A673 (cell line): ENCODE data around the gene AHCYL2.

Experiments
- EZH2 ChIP-seq: fragments of 200-600 bp; sonication (generic); IDR thresholded peaks from 2 replicates; pipeline ENCODE4 v1.6.1; 2017; ENCODE audit warnings: borderline replicate concordance, low read depth, mild to moderate bottlenecking, mixed read lengths, antibody characterized with exemption, low read length; ENCODE audit not compliant: poor library complexity, severe bottlenecking
- TF ChIP-seq, protein P1 (sequence below): fragments of 300-800, 200-600 bp; sonication (generic); conservative IDR thresholded peaks from 2 replicates; pipeline ENCODE4 v1.5.1; 2017; ENCODE audit warnings: low read depth, mild to moderate bottlenecking, antibody characterized with exemption, low read length, moderate library complexity, mixed read lengths

DNA sequence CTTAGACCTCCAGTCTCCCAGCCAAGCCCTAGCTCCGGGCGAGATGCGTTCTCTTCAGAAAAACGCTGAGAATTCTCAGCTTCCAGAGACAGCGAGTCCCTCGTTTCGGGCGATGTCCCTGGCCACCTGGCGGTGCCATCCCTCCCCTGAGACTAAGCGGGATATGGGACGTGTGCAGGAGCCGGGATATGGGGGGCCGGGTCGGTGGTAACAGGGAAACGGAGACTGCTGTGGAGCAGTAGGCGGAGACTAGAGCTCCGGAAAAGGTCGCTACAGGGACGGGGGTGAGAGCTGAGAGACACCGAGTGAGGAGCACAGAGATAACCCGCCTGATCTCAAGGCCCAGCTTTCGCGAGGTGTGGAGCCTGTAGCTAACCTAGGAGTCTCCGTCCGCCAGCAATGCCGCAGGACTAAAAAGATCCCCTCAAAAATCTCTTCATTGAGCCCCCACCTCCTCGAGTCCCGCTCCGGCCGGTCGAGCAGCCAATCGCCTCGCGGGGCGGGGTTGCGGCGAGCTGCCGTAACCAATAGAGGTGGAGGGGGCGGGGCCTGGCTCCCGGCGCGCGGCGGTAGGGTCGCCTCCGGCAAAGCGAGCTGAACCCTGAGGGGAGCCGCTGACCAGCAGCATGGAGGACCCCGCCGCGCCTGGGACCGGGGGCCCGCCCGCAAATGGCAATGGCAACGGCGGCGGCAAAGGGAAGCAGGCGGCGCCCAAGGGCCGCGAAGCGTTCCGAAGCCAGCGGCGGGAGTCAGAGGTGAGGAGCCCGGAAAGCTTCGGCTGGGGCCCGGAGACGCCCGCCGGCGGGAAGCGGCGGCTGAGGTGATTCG, 209.2 kb downstream of the AHCYL2 start, which contains the start of gene STRIP2:
- TF ChIP-seq, protein P1, sequence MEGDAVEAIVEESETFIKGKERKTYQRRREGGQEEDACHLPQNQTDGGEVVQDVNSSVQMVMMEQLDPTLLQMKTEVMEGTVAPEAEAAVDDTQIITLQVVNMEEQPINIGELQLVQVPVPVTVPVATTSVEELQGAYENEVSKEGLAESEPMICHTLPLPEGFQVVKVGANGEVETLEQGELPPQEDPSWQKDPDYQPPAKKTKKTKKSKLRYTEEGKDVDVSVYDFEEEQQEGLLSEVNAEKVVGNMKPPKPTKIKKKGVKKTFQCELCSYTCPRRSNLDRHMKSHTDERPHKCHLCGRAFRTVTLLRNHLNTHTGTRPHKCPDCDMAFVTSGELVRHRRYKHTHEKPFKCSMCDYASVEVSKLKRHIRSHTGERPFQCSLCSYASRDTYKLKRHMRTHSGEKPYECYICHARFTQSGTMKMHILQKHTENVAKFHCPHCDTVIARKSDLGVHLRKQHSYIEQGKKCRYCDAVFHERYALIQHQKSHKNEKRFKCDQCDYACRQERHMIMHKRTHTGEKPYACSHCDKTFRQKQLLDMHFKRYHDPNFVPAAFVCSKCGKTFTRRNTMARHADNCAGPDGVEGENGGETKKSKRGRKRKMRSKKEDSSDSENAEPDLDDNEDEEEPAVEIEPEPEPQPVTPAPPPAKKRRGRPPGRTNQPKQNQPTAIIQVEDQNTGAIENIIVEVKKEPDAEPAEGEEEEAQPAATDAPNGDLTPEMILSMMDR, result no peak
- TF ChIP-seq EZH2, result no peak
